ENCODE measurements around the gene NKX2-3. TPM values are rescaled to one million over a fixed set of nuclear protein-coding genes. Genes with fewer than 3 reads are reported as not detected.

The NKX2-3 gene
- total and polyA plus RNA-seq, 9 of the 15 experiments (the other 6 are each of a cell fraction or from before 2014, with no cell fraction given): not detected

DNA sequence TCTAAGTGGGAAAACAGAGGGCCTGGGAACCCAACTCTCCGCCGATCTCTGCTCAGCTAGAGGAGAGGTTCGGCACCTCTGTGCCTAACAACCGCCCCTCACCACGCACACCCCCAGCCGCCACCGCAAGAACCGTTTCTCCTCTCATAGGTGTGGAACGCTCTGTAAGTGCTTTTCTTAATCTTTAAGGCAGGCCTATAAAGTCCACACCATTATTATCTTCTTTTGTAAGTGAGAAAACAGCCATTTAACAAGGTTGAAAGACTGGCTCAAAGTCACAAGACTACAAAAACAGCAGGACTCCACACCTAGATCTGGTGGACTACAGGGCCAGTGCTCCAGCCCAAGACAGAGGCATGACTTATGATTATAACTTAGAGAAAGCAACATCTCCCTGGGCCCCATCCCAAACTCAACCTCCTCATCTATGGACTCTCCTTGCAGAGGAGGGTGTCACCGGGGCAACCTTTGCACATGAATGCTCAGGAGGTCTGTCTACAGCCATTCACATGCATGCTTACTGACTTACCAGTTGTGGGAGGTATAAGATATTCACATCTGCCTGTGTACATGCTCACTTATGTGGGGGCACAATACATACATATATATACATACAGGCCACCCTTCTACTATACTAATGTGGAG is 7.9 kb upstream of the NKX2-3 start:
- in situ Hi-C loops (cut with MboI): no loop called here
- H3K4me2 ChIP-seq (ENCODE audit: insufficient read depth, low read length): no peak overlapping the region
- POLR2A ChIA-PET: no interaction called here
- BruUV-seq (replicated peaks): no TSS peak
- no peak overlapping the region for H3K4me3 ChIP-seq
- H3K9me3 ChIP-seq (replicated peaks; ENCODE audit: control insufficient read depth, insufficient read depth, low read depth, low read length): no peaks in the 10 kb centered on the region
- TF ChIP-seq, protein P1, sequence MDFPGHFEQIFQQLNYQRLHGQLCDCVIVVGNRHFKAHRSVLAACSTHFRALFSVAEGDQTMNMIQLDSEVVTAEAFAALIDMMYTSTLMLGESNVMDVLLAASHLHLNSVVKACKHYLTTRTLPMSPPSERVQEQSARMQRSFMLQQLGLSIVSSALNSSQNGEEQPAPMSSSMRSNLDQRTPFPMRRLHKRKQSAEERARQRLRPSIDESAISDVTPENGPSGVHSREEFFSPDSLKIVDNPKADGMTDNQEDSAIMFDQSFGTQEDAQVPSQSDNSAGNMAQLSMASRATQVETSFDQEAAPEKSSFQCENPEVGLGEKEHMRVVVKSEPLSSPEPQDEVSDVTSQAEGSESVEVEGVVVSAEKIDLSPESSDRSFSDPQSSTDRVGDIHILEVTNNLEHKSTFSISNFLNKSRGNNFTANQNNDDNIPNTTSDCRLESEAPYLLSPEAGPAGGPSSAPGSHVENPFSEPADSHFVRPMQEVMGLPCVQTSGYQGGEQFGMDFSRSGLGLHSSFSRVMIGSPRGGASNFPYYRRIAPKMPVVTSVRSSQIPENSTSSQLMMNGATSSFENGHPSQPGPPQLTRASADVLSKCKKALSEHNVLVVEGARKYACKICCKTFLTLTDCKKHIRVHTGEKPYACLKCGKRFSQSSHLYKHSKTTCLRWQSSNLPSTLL (IDR thresholded peaks at IDR 0.05): no peak
- TF ChIP-seq SRSF1 (IDR thresholded peaks at IDR 0.05; ENCODE audit: low read depth, low read length) (no peak), ZNF717 (CRISPR knock-in tag; IDR thresholded peaks at IDR 0.05) (no peak)
- ATAC-seq (no peak), DNase-seq (ENCODE audit: extremely low read depth in 1 of 4, low spot score in 3 of 4) (no peak), FAIRE-seq (no peak)
- 0 out of 2 replicates have a peak, but pooled peaks cover 3% of the 10 kb centered on the region for H4K20me1 ChIP-seq (replicated peaks; ENCODE audit: control insufficient read depth, insufficient read depth, low read length)
- H3K27ac ChIP-seq (ENCODE audit: extremely low read depth, low read depth, low read length): no peak overlapping the region
- WGBS (ENCODE audit: insufficient coverage, low coverage, missing lambda C conversion rate): 19% methylated on average over 9 of the region's 10 CpGs
- H3K79me2 ChIP-seq (ENCODE audit: control insufficient read depth, insufficient read depth, low read length): no peaks in the 10 kb centered on the region
- H3K27me3 ChIP-seq (ENCODE audit: control insufficient read depth in 2 of 2, insufficient read depth in 2 of 2, low read length in 2 of 2): peaks cover 18 to 52% of the 10 kb centered on the region in 2 experiments; a peak in 4 of 5 replicates
- no peak overlapping the region for H3K9ac ChIP-seq (ENCODE audit: insufficient read depth in 1 of 2, low read depth in 2 of 2, low read length in 2 of 2)
- H3K36me3 ChIP-seq (ENCODE audit: control insufficient read depth, insufficient read depth, low read length): no peaks in the 10 kb centered on the region
- no peaks in the 10 kb centered on the region for H3K9me1 ChIP-seq (ENCODE audit: control insufficient read depth, insufficient read depth, low read length)
- intact Hi-C loops (cut with micrococcal nuclease): no loop called here
- CTCF ChIA-PET (ENCODE audit: low intra/inter-chr PET ratio): no interaction called here
- H3K4me1 ChIP-seq (replicated peaks in 1 of 2; ENCODE audit: control insufficient read depth in 2 of 2, insufficient read depth in 2 of 2, low read length in 2 of 2): peaks cover 0 to 19% of the 10 kb centered on the region in 2 experiments; a peak in 1 of 5 replicates
- no peak overlapping the region for H2AFZ ChIP-seq (ENCODE audit: low read depth, low read length)

DNA sequence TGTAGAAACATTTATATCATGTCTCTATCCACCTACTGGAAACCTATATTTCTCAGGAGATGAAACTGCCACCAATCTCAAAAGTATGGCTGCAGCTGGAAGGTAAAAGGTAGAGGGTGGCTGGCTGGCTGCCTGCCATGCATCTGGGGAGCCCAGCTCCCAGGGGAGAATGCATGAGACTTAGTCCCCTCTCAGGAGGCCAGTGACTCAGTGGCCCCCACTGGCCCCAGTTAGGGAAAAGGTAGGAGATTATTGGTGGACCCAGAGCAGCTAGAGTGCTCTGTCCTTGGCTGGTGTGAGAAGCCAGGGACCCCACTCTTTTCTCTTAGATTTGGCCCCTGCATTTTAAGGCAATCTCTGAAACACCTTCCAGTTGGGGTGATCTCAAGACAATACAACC is 6.8 kb upstream of the NKX2-3 start:
- Histone ChIP-seq H3K79me2 (ENCODE audit: control insufficient read depth, insufficient read depth, low read length) (no peaks in the 10 kb centered on the region), H3K4me3 (no peak overlapping the region), H3K27me3 (ENCODE audit: control insufficient read depth in 2 of 2, insufficient read depth in 2 of 2, low read length in 2 of 2) (peaks cover 18 to 54% of the 10 kb centered on the region in 2 experiments; a peak in 4 of 5 replicates), H4K20me1 (replicated peaks; ENCODE audit: control insufficient read depth, insufficient read depth, low read length) (0 out of 2 replicates have a peak, but pooled peaks cover 3% of the 10 kb centered on the region), H3K9ac (ENCODE audit: insufficient read depth in 1 of 2, low read depth in 2 of 2, low read length in 2 of 2) (no peak overlapping the region), H3K9me1 (ENCODE audit: control insufficient read depth, insufficient read depth, low read length) (no peaks in the 10 kb centered on the region), H3K36me3 (ENCODE audit: control insufficient read depth, insufficient read depth, low read length) (no peaks in the 10 kb centered on the region), H3K4me1 (replicated peaks in 1 of 2; ENCODE audit: control insufficient read depth in 2 of 2, insufficient read depth in 2 of 2, low read length in 2 of 2) (peaks cover 0 to 20% of the 10 kb centered on the region in 2 experiments; a peak in 2 of 5 replicates), H3K9me3 (replicated peaks; ENCODE audit: control insufficient read depth, insufficient read depth, low read depth, low read length) (no peaks in the 10 kb centered on the region), H3K27ac (ENCODE audit: extremely low read depth, low read depth, low read length) (no peak overlapping the region), H2AFZ (ENCODE audit: low read depth, low read length) (no peak overlapping the region), H3K4me2 (ENCODE audit: insufficient read depth, low read length) (no peak overlapping the region)
- FAIRE-seq: no peak
- no peak for TF ChIP-seq ERF (CRISPR knock-in tag; IDR thresholded peaks at IDR 0.05)
- TF ChIP-seq, protein P2, sequence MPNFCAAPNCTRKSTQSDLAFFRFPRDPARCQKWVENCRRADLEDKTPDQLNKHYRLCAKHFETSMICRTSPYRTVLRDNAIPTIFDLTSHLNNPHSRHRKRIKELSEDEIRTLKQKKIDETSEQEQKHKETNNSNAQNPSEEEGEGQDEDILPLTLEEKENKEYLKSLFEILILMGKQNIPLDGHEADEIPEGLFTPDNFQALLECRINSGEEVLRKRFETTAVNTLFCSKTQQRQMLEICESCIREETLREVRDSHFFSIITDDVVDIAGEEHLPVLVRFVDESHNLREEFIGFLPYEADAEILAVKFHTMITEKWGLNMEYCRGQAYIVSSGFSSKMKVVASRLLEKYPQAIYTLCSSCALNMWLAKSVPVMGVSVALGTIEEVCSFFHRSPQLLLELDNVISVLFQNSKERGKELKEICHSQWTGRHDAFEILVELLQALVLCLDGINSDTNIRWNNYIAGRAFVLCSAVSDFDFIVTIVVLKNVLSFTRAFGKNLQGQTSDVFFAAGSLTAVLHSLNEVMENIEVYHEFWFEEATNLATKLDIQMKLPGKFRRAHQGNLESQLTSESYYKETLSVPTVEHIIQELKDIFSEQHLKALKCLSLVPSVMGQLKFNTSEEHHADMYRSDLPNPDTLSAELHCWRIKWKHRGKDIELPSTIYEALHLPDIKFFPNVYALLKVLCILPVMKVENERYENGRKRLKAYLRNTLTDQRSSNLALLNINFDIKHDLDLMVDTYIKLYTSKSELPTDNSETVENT (CRISPR knock-in tag; IDR thresholded peaks at IDR 0.05): no peak
- POLR2A ChIA-PET: no interaction called here
- no peak for DNase-seq (ENCODE audit: extremely low read depth in 1 of 4, low spot score in 3 of 4)
- intact Hi-C loops (cut with micrococcal nuclease) (no loop called here), in situ Hi-C loops (cut with MboI) (no loop called here)
- ATAC-seq: no peak
- CTCF ChIA-PET (ENCODE audit: low intra/inter-chr PET ratio): no interaction called here
- BruUV-seq (replicated peaks): no TSS peak
